IPS-18c (cell line): ENCODE results near the gene PGM3.

ENCODE experiments used
- H3K4me3 ChIP-seq: 2 replicates; pipeline ENCODE4 v1.7.0; 2013; ENCODE audit warnings: low read depth, mild to moderate bottlenecking, low read length, moderate library complexity; ENCODE audit not compliant: insufficient read depth
- H3K9me3 ChIP-seq: one replicate; pipeline ENCODE4 v1.6.1; 2013; ENCODE audit warnings: mild to moderate bottlenecking, low read length, moderate library complexity; ENCODE audit not compliant: control insufficient read depth, insufficient read depth

PGM3 gene

GRCh38 chr6:83190626-83191025, 2.4 kb downstream of the PGM3 start:
- no peak overlapping the region for H3K4me3 ChIP-seq
- H3K9me3 ChIP-seq = no peaks in the 10 kb centered on the region

- Histone ChIP-seq H3K4me3 (no peak overlapping the region), H3K9me3 (no peaks in the 10 kb centered on the region)
Observed at GRCh38 chr6:83188501-83188900, 4.6 kb downstream of the PGM3 start.

DNA sequence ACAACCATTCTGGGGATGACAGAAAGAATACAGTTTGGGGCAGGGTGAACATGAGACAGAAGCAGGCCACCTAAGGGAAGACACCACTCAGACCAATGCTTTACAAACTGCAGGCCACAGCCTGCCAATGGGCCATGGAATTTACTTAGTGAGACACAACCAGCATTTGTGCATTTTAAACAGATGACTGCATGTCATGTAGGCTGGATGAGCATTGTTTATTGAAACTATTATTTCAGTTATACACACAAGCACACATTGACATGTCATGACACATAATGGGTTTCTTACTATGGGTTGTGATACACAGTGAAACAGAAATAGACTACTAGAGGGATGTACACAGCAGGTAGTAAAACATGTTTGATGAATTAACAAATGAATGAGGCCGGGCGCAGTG, 8.0 kb downstream of the PGM3 start:
- Histone ChIP-seq H3K9me3 (no peaks in the 10 kb centered on the region), H3K4me3 (no peak overlapping the region)

DNA sequence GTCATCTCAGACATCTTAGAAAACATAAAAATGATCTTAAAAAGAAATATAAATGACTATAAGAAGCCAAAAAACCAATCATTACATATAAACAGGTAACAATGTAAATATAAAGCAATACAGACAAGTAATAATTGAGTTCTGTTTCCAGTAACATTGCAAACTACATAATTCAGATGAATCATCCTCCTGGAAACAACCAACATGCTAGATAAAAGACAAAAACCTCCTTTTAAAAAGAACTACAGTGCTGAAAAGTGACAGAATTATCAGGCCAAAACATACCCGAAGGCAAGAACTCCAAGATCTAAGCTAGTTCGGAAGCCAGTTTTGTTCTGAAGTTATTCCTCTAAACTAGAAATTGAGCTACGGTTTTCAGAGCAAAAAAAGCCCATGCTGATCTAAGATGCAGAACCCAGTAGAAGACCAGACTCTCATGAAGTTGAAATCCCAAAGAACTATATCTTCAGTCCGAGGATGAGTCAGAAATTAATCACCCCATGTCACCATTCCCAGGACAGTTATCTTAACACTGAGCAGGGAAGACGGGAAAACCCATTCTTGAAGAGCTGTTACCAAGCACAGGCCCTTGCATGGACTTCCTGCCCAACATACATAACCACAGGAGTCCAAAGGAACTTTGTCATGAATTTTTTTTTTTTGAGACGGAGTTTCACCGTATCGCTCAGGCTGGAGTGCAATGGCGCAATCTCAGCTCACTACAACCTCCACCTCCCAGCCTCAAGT, 9.8 kb downstream of the PGM3 start:
- Histone ChIP-seq H3K9me3 (no peaks in the 10 kb centered on the region), H3K4me3 (no peak overlapping the region)

DNA sequence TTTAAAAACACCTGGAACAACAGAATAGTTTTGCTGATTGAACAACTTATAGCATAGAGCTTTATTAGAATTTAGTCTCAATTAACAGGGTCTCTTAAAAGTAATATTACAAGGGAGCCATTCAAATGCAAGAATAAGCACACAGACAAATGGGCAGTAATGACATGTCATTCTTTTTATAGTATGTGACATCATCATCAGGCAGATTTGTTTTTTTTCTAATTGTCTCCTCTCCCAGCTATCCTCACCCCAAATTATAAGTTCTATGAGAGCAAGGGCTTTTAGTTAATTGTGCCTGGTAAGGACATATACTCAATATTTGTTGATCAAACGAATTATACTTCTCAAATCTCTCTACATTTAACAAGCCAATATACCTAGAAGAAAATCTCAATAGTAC, 11.0 kb downstream of the PGM3 start:
- Histone ChIP-seq H3K9me3 (no peaks in the 10 kb centered on the region), H3K4me3 (no peak overlapping the region)

DNA sequence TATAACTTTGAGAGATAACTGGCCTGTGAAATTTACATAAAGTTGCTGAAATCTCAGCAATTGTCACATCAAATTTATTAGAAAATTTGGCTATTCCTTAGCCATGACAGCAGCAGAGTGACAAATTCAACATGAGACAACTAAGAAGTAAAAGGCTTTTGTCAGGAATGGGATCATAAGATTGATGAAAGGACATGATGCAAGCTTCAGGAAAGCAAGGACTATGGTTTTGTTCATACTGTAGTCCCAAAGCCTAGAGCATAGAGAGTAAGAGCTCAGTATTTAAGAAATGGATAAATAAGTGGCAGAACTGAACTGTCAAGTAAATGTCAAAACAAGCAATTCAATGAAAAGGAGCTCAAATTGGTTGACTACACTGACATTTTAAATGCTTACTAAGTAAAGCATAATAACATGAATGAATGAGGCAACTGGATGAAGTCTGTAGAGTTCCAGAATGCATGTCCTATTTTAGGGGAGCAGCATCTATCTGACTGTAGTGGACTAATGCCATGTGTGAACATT, 12.6 kb downstream of the PGM3 start:
- Histone ChIP-seq H3K9me3 (no peaks in the 10 kb centered on the region), H3K4me3 (no peak overlapping the region)

DNA sequence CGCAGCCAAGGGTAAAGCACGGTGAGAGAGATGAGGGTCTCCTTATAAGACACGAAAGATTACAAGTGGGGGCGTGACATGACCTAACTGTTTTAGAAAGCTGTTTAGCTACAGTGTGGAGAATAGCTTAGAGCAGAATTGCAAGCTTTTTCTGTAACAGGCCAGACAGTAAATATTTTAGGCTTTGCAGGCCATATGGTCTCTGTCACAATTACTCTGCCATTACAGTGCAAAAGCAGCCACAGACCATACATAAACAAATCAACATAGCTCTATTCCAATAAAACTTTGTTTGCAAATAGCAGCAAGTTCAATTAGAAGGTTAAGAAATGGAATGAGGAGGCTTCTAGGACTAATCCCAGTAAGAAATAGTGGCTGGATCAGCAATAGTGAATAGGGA, 16.8 kb downstream of the PGM3 start:
- Histone ChIP-seq H3K4me3 (no peak overlapping the region), H3K9me3 (no peaks in the 10 kb centered on the region)

DNA sequence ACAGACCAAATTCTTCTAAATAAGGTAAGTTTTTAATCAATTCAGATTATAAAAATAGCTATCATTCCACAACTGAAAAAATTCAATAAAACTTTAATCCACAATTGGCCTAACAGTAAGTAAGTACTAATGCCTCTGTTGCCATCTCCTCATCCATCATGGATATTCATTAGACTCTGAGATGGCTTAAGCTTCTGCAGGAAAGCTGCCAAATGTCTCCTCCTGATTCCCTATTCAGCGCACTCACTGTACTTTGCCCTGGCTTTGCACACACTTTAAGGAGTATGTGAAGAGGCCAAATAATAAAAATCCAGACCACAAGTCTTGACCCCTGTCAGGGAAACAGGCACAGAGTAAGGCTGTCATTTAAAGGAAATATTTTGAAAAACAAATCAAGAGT, 23.6 kb downstream of the PGM3 start:
- no peaks in the 10 kb centered on the region for H3K9me3 ChIP-seq
- no peak overlapping the region for H3K4me3 ChIP-seq

GRCh38 chr6:83169106-83169505, 24.0 kb downstream of the PGM3 start:
- no peak overlapping the region for H3K4me3 ChIP-seq
- no peaks in the 10 kb centered on the region for H3K9me3 ChIP-seq

DNA sequence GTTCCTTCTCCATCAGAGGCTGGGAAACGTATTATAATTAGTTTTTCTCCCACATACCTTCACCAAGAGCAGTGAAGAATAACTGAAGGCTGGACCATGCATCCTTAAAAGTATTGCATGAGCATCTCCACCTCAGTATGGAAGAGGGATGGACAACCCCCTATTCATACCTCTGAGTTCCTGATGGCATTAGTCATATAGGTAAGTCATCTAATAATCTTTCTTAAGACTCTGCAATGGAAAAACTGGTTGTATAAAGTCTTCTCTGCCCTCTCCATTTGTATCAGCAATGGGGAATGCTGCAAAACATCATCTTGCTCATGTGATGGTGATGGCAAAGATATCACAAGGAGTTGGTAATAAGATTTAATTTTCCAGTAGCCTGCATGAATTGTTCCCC, 24.5 kb downstream of the PGM3 start:
- no peak overlapping the region for H3K4me3 ChIP-seq

GRCh38 chr6:83167726-83168278, 25.3 kb downstream of the PGM3 start:
- H3K9me3 ChIP-seq = no peaks in the 10 kb centered on the region
- H3K4me3 ChIP-seq = no peak overlapping the region

More for the DNA sequence above, 24.5 kb downstream of the PGM3 start:
- H3K9me3 ChIP-seq = no peaks in the 10 kb centered on the region

- Histone ChIP-seq H3K9me3 (no peaks in the 10 kb centered on the region), H3K4me3 (no peak overlapping the region)
Observed at GRCh38 chr6:83160167-83160566, 32.9 kb downstream of the PGM3 start.

DNA sequence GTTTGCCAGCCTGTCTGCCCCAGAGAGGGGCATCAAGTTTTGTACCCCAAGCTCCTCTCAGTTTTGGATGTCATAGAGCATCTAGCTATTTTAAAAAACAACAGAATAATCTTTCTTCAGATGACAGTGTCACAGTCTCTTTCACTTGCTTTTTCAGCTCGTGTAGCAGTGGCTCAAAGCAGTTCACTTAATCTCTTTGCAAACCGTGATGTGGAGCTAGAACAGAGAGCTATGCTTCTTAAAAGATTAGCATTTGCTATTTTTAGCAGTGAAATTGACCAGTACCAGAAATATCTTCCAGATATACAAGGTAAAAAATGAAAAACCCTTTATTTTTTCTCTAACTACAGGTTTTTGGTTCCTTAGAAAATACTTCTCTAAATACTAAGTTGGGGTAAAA, 37.3 kb downstream of the PGM3 start:
- Histone ChIP-seq H3K4me3 (no peak overlapping the region), H3K9me3 (no peaks in the 10 kb centered on the region)

DNA sequence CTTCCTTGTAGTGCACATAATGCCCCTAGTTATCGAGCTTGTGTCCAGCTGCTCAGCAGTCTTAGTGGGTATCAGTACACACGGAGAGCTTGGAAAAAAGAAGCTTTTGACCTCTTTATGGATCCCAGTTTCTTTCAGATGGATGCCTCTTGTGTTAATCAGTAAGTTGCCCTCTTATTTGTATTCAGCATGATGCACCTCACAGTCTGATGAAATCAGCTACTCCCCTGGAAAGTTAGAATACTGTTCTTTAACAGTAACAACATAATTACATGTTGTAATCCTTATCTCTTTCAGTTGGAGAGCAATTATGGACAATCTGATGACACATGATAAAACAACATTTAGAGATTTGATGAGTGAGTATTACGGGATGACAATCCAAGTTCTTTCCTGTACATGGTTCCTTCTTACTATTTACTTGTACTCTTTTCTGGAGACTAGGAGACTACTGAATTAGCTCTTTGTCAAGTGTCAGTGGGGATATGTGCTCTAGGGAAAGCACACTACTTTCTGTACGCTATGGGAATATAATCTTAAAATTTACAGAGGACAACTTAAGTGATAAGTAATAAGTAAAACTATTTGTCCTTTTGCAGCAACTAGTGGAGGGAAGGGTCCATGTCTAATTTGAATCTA, 39.1 kb downstream of the PGM3 start:
- H3K9me3 ChIP-seq = no peaks in the 10 kb centered on the region

DNA sequence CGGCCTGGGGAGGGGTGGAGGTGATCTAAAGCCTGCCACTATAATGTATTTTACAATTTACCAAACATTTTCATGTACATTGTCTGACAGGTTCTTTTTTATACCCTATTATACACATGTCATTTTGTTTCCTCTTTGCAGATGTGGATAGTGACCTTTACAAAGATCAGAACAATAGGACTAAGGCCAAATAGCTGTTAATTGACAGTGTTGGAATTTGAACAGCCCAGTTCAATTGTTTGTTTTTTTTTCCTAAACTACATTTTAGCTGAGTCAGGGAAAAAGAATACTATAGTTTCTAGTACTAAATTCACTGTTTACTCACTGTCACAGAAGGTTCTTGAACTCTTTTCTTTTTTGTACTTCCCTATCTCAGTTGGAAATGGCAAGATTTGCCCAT, 40.2 kb downstream of the PGM3 start:
- Histone ChIP-seq H3K9me3 (no peaks in the 10 kb centered on the region), H3K4me3 (no peak overlapping the region)

More for the DNA sequence above, 39.1 kb downstream of the PGM3 start:
- H3K4me3 ChIP-seq = no peak overlapping the region

GRCh38 chr6:83151114-83151513, 42.0 kb downstream of the PGM3 start:
- H3K4me3 ChIP-seq = no peak overlapping the region
- H3K9me3 ChIP-seq = no peaks in the 10 kb centered on the region

GRCh38 chr6:83138758-83139157, 54.3 kb downstream of the PGM3 start:
- no peak overlapping the region for H3K4me3 ChIP-seq
- H3K9me3 ChIP-seq = no peaks in the 10 kb centered on the region

GRCh38 chr6:83138118-83138722, 54.8 kb downstream of the PGM3 start:
- no peak overlapping the region for H3K4me3 ChIP-seq
- no peaks in the 10 kb centered on the region for H3K9me3 ChIP-seq
